ENCODE data around the gene LRBA. TPM values are rescaled to one million over a fixed set of nuclear protein-coding genes. Genes with fewer than 3 reads are reported as not detected.
"Not testable (repeated sequence)": the region's sequence is repeated elsewhere in the genome, so short reads cannot be mapped to it uniquely, and the experiment has no call there.

The LRBA gene
- total RNA-seq, 5 donors from 2014 or later (not counting 1 experiment from before 2014, with no cell fraction given), result 56.1 to 81.7 (median 56.9) TPM

DNA sequence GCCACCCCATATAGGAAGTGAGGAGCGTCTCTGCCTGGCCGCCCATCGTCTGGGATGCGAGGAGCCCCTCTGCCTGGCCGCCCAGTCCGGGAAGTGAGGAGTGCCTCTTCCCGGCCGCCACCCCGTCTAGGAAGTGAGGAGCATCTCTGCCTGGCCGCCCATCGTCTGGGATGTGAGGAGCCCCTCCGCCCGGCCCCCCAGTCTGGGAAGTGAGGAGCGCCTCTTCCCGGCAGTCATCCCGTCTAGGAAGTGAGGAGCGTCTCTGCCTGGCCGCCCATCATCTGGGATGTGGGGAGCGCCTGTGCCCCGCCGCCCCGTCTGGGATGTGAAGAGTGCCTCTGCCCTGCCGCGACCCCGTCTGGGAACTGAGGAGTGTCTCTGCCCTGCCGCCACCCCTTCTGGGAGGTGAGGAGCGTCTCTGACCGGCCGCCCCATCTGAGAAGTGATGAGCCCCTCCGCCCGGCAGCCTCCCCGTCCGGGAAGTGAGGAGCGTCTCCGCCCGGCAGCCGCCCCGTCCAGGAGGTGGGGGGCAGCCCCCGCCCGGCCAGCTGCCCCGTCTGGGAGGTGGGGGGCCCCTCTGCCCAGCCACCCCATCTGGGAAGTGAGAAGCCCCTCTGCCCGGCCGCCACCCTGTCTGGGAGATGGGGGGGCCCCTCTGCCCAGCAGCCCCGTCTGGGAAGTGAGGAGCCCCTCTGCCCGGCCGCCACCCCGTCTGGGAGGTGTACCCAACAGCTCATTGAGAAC lies 51.3 kb downstream of the LRBA start:
- H3K36me3 ChIP-seq (ENCODE audit: control insufficient read depth in 2 of 2, extremely low read depth in 1 of 2, insufficient read depth in 1 of 2, low read length in 1 of 2); H3K4me1 ChIP-seq (ENCODE audit: control insufficient read depth in 1 of 2, extremely low read depth in 1 of 2, insufficient read depth in 2 of 2, low read length in 2 of 2); POLR2A ChIA-PET; H3K9me3 Mint-ChIP-seq; H3K27ac Mint-ChIP-seq; CTCF ChIA-PET; H3K4me3 Mint-ChIP-seq; H3K27me3 Mint-ChIP-seq; H3K27me3 ChIP-seq (replicated peaks in 1 of 2; ENCODE audit: control insufficient read depth in 2 of 2, extremely low read depth in 1 of 2, insufficient read depth in 2 of 2, low read length in 1 of 2); H3K27ac ChIP-seq (ENCODE audit: low read length); H3K9me3 ChIP-seq; DNase-seq; ATAC-seq (replicated peaks in 1 of 4); H3K4me3 ChIP-seq (ENCODE audit: control insufficient read depth in 1 of 2, extremely low read depth in 1 of 2, low read length in 1 of 2): not testable (repeated sequence)
- H3K4me1 Mint-ChIP-seq, result peaks cover 19 to 31% (median 22%) of the 10 kb centered on the region in 3 donors
- peaks cover 18% of the 10 kb centered on the region for H3K36me3 Mint-ChIP-seq
- WGBS (ENCODE audit: insufficient coverage), result 97% methylated on average over 30 of the region's 47 CpGs

DNA sequence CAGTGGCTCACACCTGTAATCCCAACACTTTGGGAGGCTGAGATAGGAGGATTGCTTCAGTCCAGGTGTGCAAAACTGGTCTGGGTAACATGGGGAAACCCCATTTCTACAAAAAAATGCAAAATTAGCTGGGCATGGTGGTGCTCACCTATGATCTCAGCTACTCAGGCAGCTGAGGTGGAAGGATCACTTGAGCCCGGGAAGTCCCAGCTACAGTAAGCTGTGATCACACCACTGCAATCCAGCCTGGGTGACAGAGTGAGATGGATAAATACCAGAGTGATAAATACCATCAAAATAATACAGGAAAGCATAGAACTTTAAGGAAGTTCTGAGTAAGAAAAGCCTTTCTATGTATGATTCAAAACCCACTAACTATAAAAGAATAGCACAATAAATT lies 52.8 kb downstream of the LRBA start:
- Mint-ChIP-seq H3K36me3 (peaks cover 17% of the 10 kb centered on the region), H3K4me1 (peaks cover 11 to 28% (median 26%) of the 10 kb centered on the region in 3 donors), H3K27me3 (no peaks in the 10 kb centered on the region), H3K9me3 (peaks cover 5 to 13% (median 7%) of the 10 kb centered on the region in 3 donors), H3K27ac (no peak overlapping the region), H3K4me3 (no peak overlapping the region)
- CTCF ChIA-PET, result interaction anchor here in 1 of 2 donors (0.6 to 2.6 kb wide), 2 partner anchors 9 to 50 kb away, joined by 6 read pairs; no protein-coding TSS in a partner anchor
- Histone ChIP-seq H3K4me3 (ENCODE audit: control insufficient read depth in 1 of 2, extremely low read depth in 1 of 2, low read length in 1 of 2) (no peak overlapping the region), H3K9me3 (no peaks in the 10 kb centered on the region), H3K27ac (ENCODE audit: low read length) (no peak overlapping the region), H3K36me3 (ENCODE audit: control insufficient read depth in 2 of 2, extremely low read depth in 1 of 2, insufficient read depth in 1 of 2, low read length in 1 of 2) (no peaks in the 10 kb centered on the region), H3K27me3 (replicated peaks in 1 of 2; ENCODE audit: control insufficient read depth in 2 of 2, extremely low read depth in 1 of 2, insufficient read depth in 2 of 2, low read length in 1 of 2) (no peaks in the 10 kb centered on the region), H3K4me1 (ENCODE audit: control insufficient read depth in 1 of 2, extremely low read depth in 1 of 2, insufficient read depth in 2 of 2, low read length in 2 of 2) (no peaks in the 10 kb centered on the region)
- ATAC-seq (replicated peaks in 1 of 4) (peak in 1 of 4 experiments; percentile 59), DNase-seq (peak in 1 of 35 experiments; percentile 16)
- no CpG with 5 or more reads among the region's 1 CpG for WGBS (ENCODE audit: insufficient coverage)
- POLR2A ChIA-PET, result interaction anchor here in 1 of 2 donors (0.6 kb wide), 2 partner anchors 37 to 528 kb away, joined by 3 to 6 read pairs; no protein-coding TSS in a partner anchor

DNA sequence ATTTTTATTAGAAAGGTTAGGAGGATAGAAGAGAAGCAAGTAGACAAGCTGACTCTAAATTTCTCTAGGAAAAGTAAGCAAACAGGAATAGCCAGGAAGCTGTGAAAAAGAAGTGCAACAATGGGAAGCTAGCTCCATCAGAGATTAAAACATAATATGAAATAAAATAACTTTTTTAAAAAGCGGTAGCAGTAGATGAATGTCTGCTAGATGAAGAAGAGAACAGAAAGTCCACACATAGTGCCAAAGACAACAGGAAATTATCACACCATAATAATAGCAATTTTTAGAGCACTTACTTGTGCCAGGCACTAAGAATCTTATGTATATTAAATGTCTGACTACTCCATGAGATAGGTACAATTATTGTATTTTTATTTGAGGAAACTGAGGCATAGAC lies 53.5 kb downstream of the LRBA start:
- peaks cover 19% of the 10 kb centered on the region for H3K36me3 Mint-ChIP-seq
- Histone ChIP-seq H3K4me3 (ENCODE audit: control insufficient read depth in 1 of 2, extremely low read depth in 1 of 2, low read length in 1 of 2) (no peak overlapping the region), H3K27me3 (replicated peaks in 1 of 2; ENCODE audit: control insufficient read depth in 2 of 2, extremely low read depth in 1 of 2, insufficient read depth in 2 of 2, low read length in 1 of 2) (no peaks in the 10 kb centered on the region), H3K36me3 (ENCODE audit: control insufficient read depth in 2 of 2, extremely low read depth in 1 of 2, insufficient read depth in 1 of 2, low read length in 1 of 2) (no peaks in the 10 kb centered on the region), H3K4me1 (ENCODE audit: control insufficient read depth in 1 of 2, extremely low read depth in 1 of 2, insufficient read depth in 2 of 2, low read length in 2 of 2) (no peaks in the 10 kb centered on the region), H3K27ac (ENCODE audit: low read length) (no peak overlapping the region), H3K9me3 (no peaks in the 10 kb centered on the region)
- peak overlapping the region in 1 of 2 donors; percentile 35 for H3K27ac Mint-ChIP-seq
- WGBS (ENCODE audit: insufficient coverage), result no CpG with 5 or more reads among the region's 1 CpG
- H3K4me1 Mint-ChIP-seq, result peaks cover 10 to 35% (median 33%) of the 10 kb centered on the region in 3 donors
- H3K27me3 Mint-ChIP-seq, result no peaks in the 10 kb centered on the region
- peaks cover 5 to 13% (median 7%) of the 10 kb centered on the region in 3 donors for H3K9me3 Mint-ChIP-seq
- no peak overlapping the region for H3K4me3 Mint-ChIP-seq
- DNase-seq, result no peak
- POLR2A ChIA-PET, result no interaction called here
- CTCF ChIA-PET, result interaction anchor here (0.7 to 2.6 kb wide), 5 partner anchors 10 to 95 kb away, joined by 3 to 6 read pairs (median 4); no protein-coding TSS in a partner anchor
- ATAC-seq (replicated peaks in 1 of 4), result no peak

DNA sequence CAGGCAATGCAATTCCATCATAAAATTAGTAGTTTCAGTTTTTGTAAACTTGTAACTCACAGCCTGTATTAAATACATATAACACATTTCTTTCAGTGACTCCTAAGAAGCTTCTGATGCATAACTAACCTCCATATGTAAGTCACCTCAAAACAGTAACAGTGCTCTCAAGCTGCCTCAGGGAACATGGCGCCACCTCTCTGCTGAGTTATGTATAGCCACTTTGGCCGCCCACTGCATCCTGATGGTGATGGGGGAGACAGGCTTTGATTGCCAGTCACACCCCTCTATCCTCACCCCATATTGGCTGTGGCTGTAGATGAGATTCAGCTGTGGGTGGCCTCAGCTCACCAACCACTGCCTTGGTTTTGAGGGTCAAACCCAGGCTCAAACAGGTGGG lies 54.3 kb downstream of the LRBA start:
- ChIA-PET POLR2A (no interaction called here), CTCF (interaction anchor here (0.7 to 2.6 kb wide), 3 partner anchors 10 to 94 kb away, joined by 3 to 6 read pairs (median 3); no protein-coding TSS in a partner anchor)
- no peaks in the 10 kb centered on the region for H3K4me1 ChIP-seq (ENCODE audit: control insufficient read depth in 1 of 2, extremely low read depth in 1 of 2, insufficient read depth in 2 of 2, low read length in 2 of 2)
- Mint-ChIP-seq H3K4me1 (peaks cover 15 to 40% (median 37%) of the 10 kb centered on the region in 3 donors), H3K4me3 (no peak overlapping the region), H3K27ac (no peak overlapping the region), H3K9me3 (peaks cover 5 to 15% (median 7%) of the 10 kb centered on the region in 3 donors), H3K27me3 (no peaks in the 10 kb centered on the region), H3K36me3 (peaks cover 16% of the 10 kb centered on the region)
- no CpG with 5 or more reads among the region's 2 CpGs for WGBS (ENCODE audit: insufficient coverage)
- H3K27me3 ChIP-seq (replicated peaks in 1 of 2; ENCODE audit: control insufficient read depth in 2 of 2, extremely low read depth in 1 of 2, insufficient read depth in 2 of 2, low read length in 1 of 2), result no peaks in the 10 kb centered on the region
- H3K36me3 ChIP-seq (ENCODE audit: control insufficient read depth in 2 of 2, extremely low read depth in 1 of 2, insufficient read depth in 1 of 2, low read length in 1 of 2), result no peaks in the 10 kb centered on the region
- H3K27ac ChIP-seq (ENCODE audit: low read length), result no peak overlapping the region
- DNase-seq (peak in 13 of 35 experiments; percentile 7 to 47 (median 14)), ATAC-seq (replicated peaks in 1 of 4) (peak in 1 of 4 experiments; percentile 40)
- H3K4me3 ChIP-seq (ENCODE audit: control insufficient read depth in 1 of 2, extremely low read depth in 1 of 2, low read length in 1 of 2), result no peak overlapping the region
- H3K9me3 ChIP-seq, result no peaks in the 10 kb centered on the region

DNA sequence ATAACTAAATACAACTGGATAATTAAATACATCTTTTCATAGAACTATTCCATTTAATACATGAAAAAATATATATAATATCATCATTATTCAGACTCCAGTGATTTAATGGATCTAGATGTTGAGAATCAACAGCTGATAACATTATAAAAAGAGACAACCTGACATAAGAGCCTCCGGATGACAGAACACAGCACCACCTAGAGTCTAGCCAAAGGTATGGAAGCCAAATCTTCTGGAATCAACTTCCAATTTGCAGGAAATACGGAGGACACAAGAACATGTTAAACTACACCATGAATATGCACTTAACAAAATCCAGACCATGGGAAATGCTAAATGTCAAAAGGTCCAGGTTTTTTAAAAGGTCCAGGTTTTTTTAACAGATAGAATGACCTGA lies 55.0 kb downstream of the LRBA start:
- Histone ChIP-seq H3K4me3 (ENCODE audit: control insufficient read depth in 1 of 2, extremely low read depth in 1 of 2, low read length in 1 of 2) (no peak overlapping the region), H3K4me1 (ENCODE audit: control insufficient read depth in 1 of 2, extremely low read depth in 1 of 2, insufficient read depth in 2 of 2, low read length in 2 of 2) (no peaks in the 10 kb centered on the region), H3K9me3 (no peaks in the 10 kb centered on the region), H3K36me3 (ENCODE audit: control insufficient read depth in 2 of 2, extremely low read depth in 1 of 2, insufficient read depth in 1 of 2, low read length in 1 of 2) (no peaks in the 10 kb centered on the region), H3K27me3 (replicated peaks in 1 of 2; ENCODE audit: control insufficient read depth in 2 of 2, extremely low read depth in 1 of 2, insufficient read depth in 2 of 2, low read length in 1 of 2) (no peaks in the 10 kb centered on the region), H3K27ac (ENCODE audit: low read length) (no peak overlapping the region)
- Mint-ChIP-seq H3K36me3 (peaks cover 13% of the 10 kb centered on the region), H3K9me3 (peaks cover 5 to 15% (median 7%) of the 10 kb centered on the region in 3 donors), H3K27ac (no peak overlapping the region), H3K4me1 (peaks cover 15 to 42% (median 35%) of the 10 kb centered on the region in 3 donors), H3K4me3 (no peak overlapping the region), H3K27me3 (no peaks in the 10 kb centered on the region)
- ChIA-PET CTCF (interaction anchor here in 1 of 2 donors (1.1 kb wide), 1 partner anchor 117 kb away, joined by 4 read pairs; no protein-coding TSS in a partner anchor), POLR2A (no interaction called here)
- WGBS (ENCODE audit: insufficient coverage), result no CpG with 5 or more reads among the region's 2 CpGs
- DNase-seq (peak in 1 of 35 experiments; percentile 12), ATAC-seq (replicated peaks in 1 of 4) (no peak)

DNA sequence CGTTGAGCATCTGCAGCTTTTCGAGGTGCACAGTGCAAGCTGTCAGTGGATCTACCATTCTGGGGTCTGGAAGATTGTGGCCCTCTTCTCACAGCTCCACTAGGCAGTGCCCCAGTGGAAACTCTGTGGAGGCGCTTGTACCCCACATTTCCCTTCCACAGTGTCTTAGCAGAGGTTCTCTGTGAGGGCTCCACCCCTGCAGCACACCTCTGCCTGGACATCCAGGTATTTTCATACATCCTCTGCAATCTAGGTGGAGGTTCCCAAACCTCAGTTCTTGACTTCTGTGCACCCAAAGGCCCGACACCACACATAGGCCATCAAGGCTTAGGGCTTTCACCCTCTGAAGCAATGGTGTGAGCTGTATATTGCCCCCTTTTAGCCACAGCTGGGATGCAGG lies 57.1 kb downstream of the LRBA start:
- H3K27ac Mint-ChIP-seq; H3K4me3 Mint-ChIP-seq; H3K4me1 ChIP-seq (ENCODE audit: control insufficient read depth in 1 of 2, extremely low read depth in 1 of 2, insufficient read depth in 2 of 2, low read length in 2 of 2); H3K27ac ChIP-seq (ENCODE audit: low read length); DNase-seq; H3K36me3 ChIP-seq (ENCODE audit: control insufficient read depth in 2 of 2, extremely low read depth in 1 of 2, insufficient read depth in 1 of 2, low read length in 1 of 2); POLR2A ChIA-PET; H3K4me3 ChIP-seq (ENCODE audit: control insufficient read depth in 1 of 2, extremely low read depth in 1 of 2, low read length in 1 of 2); H3K27me3 ChIP-seq (replicated peaks in 1 of 2; ENCODE audit: control insufficient read depth in 2 of 2, extremely low read depth in 1 of 2, insufficient read depth in 2 of 2, low read length in 1 of 2); H3K27me3 Mint-ChIP-seq; ATAC-seq (replicated peaks in 1 of 4); H3K9me3 ChIP-seq: not testable (repeated sequence)
- Mint-ChIP-seq H3K4me1 (peaks cover 16 to 42% (median 36%) of the 10 kb centered on the region in 3 donors), H3K36me3 (peaks cover 14% of the 10 kb centered on the region), H3K9me3 (peaks cover 5 to 15% (median 7%) of the 10 kb centered on the region in 3 donors)
- CTCF ChIA-PET, result interaction anchor here in 1 of 2 donors (0.7 kb wide), 1 partner anchor 968 kb away, joined by 3 read pairs; no protein-coding TSS in a partner anchor
- 95% methylated on average over 4 of the region's 4 CpGs for WGBS (ENCODE audit: insufficient coverage)
